Anterior cingulate cortex (tissue), 58 donors: ENCODE data around the gene CTXN1.

Source experiments
- DNase-seq, 58 donors: peaks; one replicate each; lab custom pipeline; 2025; lab: John Stamatoyannopoulos, UW

CTXN1 gene

GRCh38 chr19:7883105-7883504, 42.8 kb downstream of the CTXN1 start:
- DNase-seq: no peak

DNA sequence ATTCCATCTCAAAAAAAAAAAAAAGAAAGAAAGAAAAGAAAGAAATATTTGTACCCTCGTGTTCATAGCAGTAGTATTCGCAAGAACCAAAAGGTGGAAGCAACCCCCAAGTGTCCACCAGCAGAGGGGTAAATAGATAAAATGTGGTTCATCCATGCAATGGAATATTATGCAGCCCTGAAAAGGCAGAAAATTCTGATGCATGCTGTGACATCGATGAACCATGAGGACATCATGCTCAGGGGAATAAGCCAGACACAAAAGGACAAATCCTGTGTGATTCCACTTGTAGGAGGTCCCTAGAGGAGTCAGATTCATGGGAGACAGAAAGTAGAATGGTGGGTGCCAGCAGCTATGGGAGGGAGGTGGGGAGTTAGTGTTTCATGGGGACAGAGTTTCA, 44.0 kb downstream of the CTXN1 start:
- DNase-seq: no peak

DNA sequence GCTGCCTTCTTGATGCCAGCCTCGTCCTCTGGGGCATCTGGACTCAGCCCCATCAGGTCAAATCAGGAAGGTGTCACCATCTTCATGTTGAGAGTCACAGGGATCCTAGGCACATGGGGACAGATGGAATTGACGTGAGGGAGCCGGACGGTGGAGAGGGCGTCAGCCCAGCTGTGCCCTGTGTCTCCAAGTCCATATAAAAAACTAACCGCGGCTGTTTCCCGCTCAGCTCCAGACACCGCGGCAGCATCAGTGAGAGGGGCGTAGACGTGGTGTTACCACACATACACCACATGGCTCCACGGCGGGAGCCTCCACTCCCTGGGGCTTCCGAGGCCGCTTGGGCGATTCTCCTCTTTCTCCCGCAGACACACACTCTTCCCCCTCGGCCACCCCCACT, 46.1 kb downstream of the CTXN1 start:
- DNase-seq: no peak

DNA sequence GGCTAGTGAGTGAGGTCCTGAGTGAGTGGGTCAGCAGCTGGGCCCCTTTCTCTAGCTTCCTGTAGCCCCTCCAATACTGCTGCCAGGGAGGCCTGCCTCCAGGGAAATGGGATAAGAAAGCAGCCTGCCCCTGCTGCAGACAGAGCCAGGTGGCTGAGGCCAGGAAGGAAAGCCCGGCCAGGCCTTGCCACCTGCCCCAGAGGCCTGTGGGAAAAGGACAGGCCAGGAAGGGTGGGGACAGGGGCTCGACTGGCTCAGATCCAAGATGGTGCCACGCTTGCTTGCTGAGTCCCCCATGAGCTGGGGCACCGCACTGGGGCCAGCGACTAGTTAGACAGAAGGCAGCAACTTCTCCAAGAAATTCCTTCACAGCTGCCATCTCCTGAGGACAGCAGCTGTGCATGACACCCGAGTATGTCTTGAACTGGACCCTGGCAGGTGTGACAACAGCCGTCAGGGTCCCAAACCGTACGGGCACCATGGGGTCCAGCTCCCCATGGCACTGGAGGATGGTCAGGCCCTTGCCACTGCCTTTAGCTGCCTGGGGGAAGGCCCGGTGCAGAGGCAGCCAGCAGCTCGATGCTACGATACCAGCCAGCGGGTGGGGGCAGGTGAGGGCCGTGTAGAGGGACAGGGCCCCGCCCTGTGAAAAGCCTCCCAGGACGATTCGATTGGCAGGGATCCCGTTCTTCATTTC, 46.7 kb downstream of the CTXN1 start:
- no peak for DNase-seq

- DNase-seq: no peak
Measured at GRCh38 chr19:7877249-7877836, 48.6 kb downstream of the CTXN1 start.

GRCh38 chr19:7874897-7875273, 51.0 kb downstream of the CTXN1 start:
- DNase-seq: no peak
